CD14-positive monocyte (primary cell): ENCODE results near the gene CYP4F8. TPM values are rescaled to one million over a fixed set of nuclear protein-coding genes. Genes with fewer than 3 reads are reported as not detected.
A peak's percentile ranks its signal among the peaks of the same experiment; 100 is the strongest.

Source experiments
- DNase-seq, 3 donors: peaks; one replicate each; pipeline ENCODE4 v3.0.0-alpha.2; 2011 to 2022
- H2AFZ ChIP-seq: 2 replicates; pipeline ENCODE4 v1.6.0; 2012; ENCODE audit warnings: mild to moderate bottlenecking, low read depth, low read length, inconsistent platforms; ENCODE audit not compliant: insufficient read depth, poor library complexity, severe bottlenecking
- H3K27ac ChIP-seq, 2 donors: 1 replicate in 1 of 2; 2 replicates in 1 of 2; pipeline ENCODE4 v1.5.1; 2012 to 2013; ENCODE audit warnings: low read length in 2 of 2, control low read depth in 1 of 2, inconsistent platforms in 1 of 2, low read depth in 1 of 2, mild to moderate bottlenecking in 1 of 2
- H3K27me3 ChIP-seq, 2 donors: one replicate each; pipeline versions ENCODE4 v1.6.0 to v1.6.1; 2011 to 2013; ENCODE audit warnings: low read length in 2 of 2; ENCODE audit not compliant: control insufficient read depth in 2 of 2, insufficient read depth in 2 of 2
- H3K36me3 ChIP-seq, 2 donors: replicated peaks in 1 of 2; 1 replicate in 1 of 2; 2 replicates in 1 of 2; pipeline versions ENCODE4 v1.5.1 to v1.6.1; 2012 to 2013; ENCODE audit warnings: low read length in 2 of 2, control low read depth in 1 of 2, inconsistent platforms in 1 of 2, mild to moderate bottlenecking in 1 of 2; ENCODE audit not compliant: insufficient read depth in 2 of 2, control insufficient read depth in 1 of 2
- H3K4me1 ChIP-seq, 2 donors: 1 replicate in 1 of 2; 2 replicates in 1 of 2; pipeline versions ENCODE4 v1.5.1 to v1.6.1; 2012 to 2013; ENCODE audit warnings: low read length in 2 of 2, control low read depth in 1 of 2, inconsistent platforms in 1 of 2, mild to moderate bottlenecking in 1 of 2, moderate library complexity in 1 of 2; ENCODE audit not compliant: insufficient read depth in 2 of 2, control insufficient read depth in 1 of 2
- H3K4me2 ChIP-seq: replicated peaks from 2 replicates; pipeline ENCODE3; 2012; ENCODE audit warnings: low read length, moderate library complexity, mild to moderate bottlenecking; ENCODE audit not compliant: poor library complexity, severe bottlenecking; ENCODE audit errors: extremely low read depth
- H3K4me3 ChIP-seq, 3 experiments: fragments of 200-600 bp in 1 of 3; sonication (generic) in 1 of 3; replicated peaks in 1 of 3; 1 replicate in 2 of 3; 2 replicates in 1 of 3; pipeline ENCODE4 v1.5.1; 2011 to 2013; ENCODE audit warnings: low read length in 3 of 3, mild to moderate bottlenecking in 3 of 3, control low read depth in 2 of 3, low read depth in 2 of 3, inconsistent platforms in 1 of 3, moderate library complexity in 1 of 3
- H3K79me2 ChIP-seq: 2 replicates; pipeline ENCODE4 v1.6.0; 2012; ENCODE audit warnings: mild to moderate bottlenecking, control low read depth, inconsistent platforms, low read length, moderate library complexity; ENCODE audit not compliant: insufficient read depth
- H3K9ac ChIP-seq: 2 replicates; pipeline ENCODE4 v1.6.0; 2017; ENCODE audit warnings: low read length, mild to moderate bottlenecking; ENCODE audit not compliant: insufficient read depth, poor library complexity, severe bottlenecking
- H3K9me3 ChIP-seq, 2 donors: replicated peaks in 1 of 2; 1 replicate in 1 of 2; 2 replicates in 1 of 2; pipeline versions ENCODE4 v1.5.1 to v1.6.1; 2012 to 2013; ENCODE audit warnings: low read length in 2 of 2, control low read depth in 1 of 2; ENCODE audit not compliant: control insufficient read depth in 1 of 2, insufficient read depth in 1 of 2
- H4K20me1 ChIP-seq: 2 replicates; pipeline ENCODE4 v1.6.0; 2012; ENCODE audit warnings: mild to moderate bottlenecking, low read length, control low read depth, moderate library complexity; ENCODE audit not compliant: insufficient read depth
- H3K27ac Mint-ChIP-seq, 7 donors: one replicate each; pipeline ENCODE4 v1.8.0; 2020; ENCODE audit warnings: mild to moderate bottlenecking in 7 of 7, mixed read lengths in 7 of 7, moderate library complexity in 6 of 7, inconsistent platforms in 2 of 7
- H3K27me3 Mint-ChIP-seq, 3 donors: one replicate each; pipeline ENCODE4 v1.8.0; 2021 to 2022; ENCODE audit warnings: low read depth in 3 of 3, mild to moderate bottlenecking in 3 of 3, mixed read lengths in 3 of 3, moderate library complexity in 3 of 3, inconsistent platforms in 1 of 3
- H3K36me3 Mint-ChIP-seq, 2 donors: one replicate each; pipeline ENCODE4 v1.8.0; 2020; ENCODE audit warnings: mixed read lengths in 2 of 2, inconsistent platforms in 1 of 2, mild to moderate bottlenecking in 1 of 2
- H3K4me1 Mint-ChIP-seq: one replicate; pipeline ENCODE4 v1.8.0; 2020; ENCODE audit warnings: mild to moderate bottlenecking, mixed read lengths
- H3K4me3 Mint-ChIP-seq, 2 donors: one replicate each; pipeline ENCODE4 v1.8.0; 2020; ENCODE audit warnings: mild to moderate bottlenecking in 2 of 2, mixed read lengths in 2 of 2, moderate library complexity in 1 of 2
- H3K9me3 Mint-ChIP-seq, 7 donors: one replicate each; pipeline ENCODE4 v1.8.0; 2020 to 2022; ENCODE audit warnings: mixed read lengths in 7 of 7, mild to moderate bottlenecking in 6 of 7, moderate library complexity in 6 of 7, inconsistent platforms in 2 of 7
- WGBS: methylation state at CpG from one replicate; pipeline ENCODE4 v1.1.5; 2013; ENCODE audit warnings: missing lambda C conversion rate; ENCODE audit not compliant: insufficient coverage; 5-methylcytosine and 5-hydroxymethylcytosine counted together
- intact Hi-C, 2 donors: fragments of 100-400 bp; cut with micrococcal nuclease; formaldehyde crosslinking; loops; one replicate each; pipeline versions ENCODE4 v1.15.0 to v1.15.1; 2023
- polyA minus RNA-seq: library from RNA; depleted of rRNA, polyadenylated mRNA; stranded (reverse); fragments of >200 nt; gene quantifications from 2 replicates; pipeline ENCODE4 v1.2.3, GENCODE V29; 2012
- polyA plus RNA-seq, 3 donors: library from polyadenylated mRNA; depleted of rRNA in 1 of 3; unstranded in 2 of 3; stranded (reverse) in 1 of 3; fragments of 300-500 nt in 2 of 3; fragments of >200 nt in 1 of 3; fragmentation: Illumina TruSeq in 2 of 3; gene quantifications; 1 replicate in 2 of 3; 2 replicates in 1 of 3; pipeline ENCODE4 v1.2.3, GENCODE V29; 2012 to 2021
- total RNA-seq, 12 experiments: library from RNA in 1 of 12; stranded (reverse) in 1 of 12; fragments of 120-200 nt in 1 of 12; gene quantifications; one replicate each; pipeline ENCODE4 v1.2.4 and lab custom pipeline; 2013 to 2026; ENCODE audit warnings: mixed read lengths in 6 of 12, inconsistent platforms in 1 of 12
- TF ChIP-seq, protein P1 (sequence below): fragments of 200-600 bp; IDR thresholded peaks from one replicate; pipeline ENCODE4 v1.8.0; 2022; ENCODE audit warnings: antibody characterized with exemption, mild to moderate bottlenecking

CYP4F8 gene
- not detected for total RNA-seq (2013)
- polyA plus RNA-seq, result not detected
- not detected in 2 replicates for polyA minus RNA-seq
- total RNA-seq (lab: John Stamatoyannopoulos, UW), result 0 to 1.8 (median 0.06) reads per million in 11 experiments

GRCh38 chr19:15614507-15615379 is at the start of gene CYP4F8:
Gene CYP4F8 (plus strand): TSS chr19:15615218. CDS start chr19:15615617, 399 bp downstream.
- Histone ChIP-seq H3K9ac (no peak within 1 kb of the TSS), H3K4me2 (no peak within 1 kb of the TSS), H3K27ac (no peak within 1 kb of the TSS), H3K36me3 (no peaks in the 10 kb centered on the region), H3K9me3 (no peaks in the 10 kb centered on the region), H3K27me3 (no peaks in the 10 kb centered on the region), H3K4me3 (no peak within 1 kb of the TSS), H3K79me2 (no peaks in the 10 kb centered on the region), H3K4me1 (no peaks in the 10 kb centered on the region), H2AFZ (no peak within 1 kb of the TSS), H4K20me1 (no peaks in the 10 kb centered on the region)
- 71% methylated on average over 7 of the region's 8 CpGs for WGBS
- Mint-ChIP-seq H3K4me3 (no peak within 1 kb of the TSS), H3K9me3 (peaks cover 0 to 1% (median 0%) of the 10 kb centered on the region in 7 donors), H3K27ac (peak within 1 kb of the TSS in 3 of 7 donors; percentile 21 to 52 (median 32)), H3K27me3 (peaks cover 12 to 15% (median 13%) of the 10 kb centered on the region in 3 donors), H3K4me1 (peaks cover 20% of the 10 kb centered on the region), H3K36me3 (no peaks in the 10 kb centered on the region)
- intact Hi-C loops, result no loop called here
- DNase-seq, result no peak
- TF ChIP-seq, protein P1, sequence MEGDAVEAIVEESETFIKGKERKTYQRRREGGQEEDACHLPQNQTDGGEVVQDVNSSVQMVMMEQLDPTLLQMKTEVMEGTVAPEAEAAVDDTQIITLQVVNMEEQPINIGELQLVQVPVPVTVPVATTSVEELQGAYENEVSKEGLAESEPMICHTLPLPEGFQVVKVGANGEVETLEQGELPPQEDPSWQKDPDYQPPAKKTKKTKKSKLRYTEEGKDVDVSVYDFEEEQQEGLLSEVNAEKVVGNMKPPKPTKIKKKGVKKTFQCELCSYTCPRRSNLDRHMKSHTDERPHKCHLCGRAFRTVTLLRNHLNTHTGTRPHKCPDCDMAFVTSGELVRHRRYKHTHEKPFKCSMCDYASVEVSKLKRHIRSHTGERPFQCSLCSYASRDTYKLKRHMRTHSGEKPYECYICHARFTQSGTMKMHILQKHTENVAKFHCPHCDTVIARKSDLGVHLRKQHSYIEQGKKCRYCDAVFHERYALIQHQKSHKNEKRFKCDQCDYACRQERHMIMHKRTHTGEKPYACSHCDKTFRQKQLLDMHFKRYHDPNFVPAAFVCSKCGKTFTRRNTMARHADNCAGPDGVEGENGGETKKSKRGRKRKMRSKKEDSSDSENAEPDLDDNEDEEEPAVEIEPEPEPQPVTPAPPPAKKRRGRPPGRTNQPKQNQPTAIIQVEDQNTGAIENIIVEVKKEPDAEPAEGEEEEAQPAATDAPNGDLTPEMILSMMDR, result no peak

GRCh38 chr19:15570420-15570819 is 44.6 kb upstream of the CYP4F8 start:
- no peak overlapping the region for H3K27ac ChIP-seq
- H4K20me1 ChIP-seq, result no peaks in the 10 kb centered on the region
- no peaks in the 10 kb centered on the region for H3K9me3 ChIP-seq
- no peaks in the 10 kb centered on the region for H3K27me3 ChIP-seq
- no peaks in the 10 kb centered on the region for H3K9me3 Mint-ChIP-seq
- no peaks in the 10 kb centered on the region for H3K36me3 Mint-ChIP-seq
- no peak overlapping the region for H2AFZ ChIP-seq
- no peak overlapping the region for H3K9ac ChIP-seq
- H3K36me3 ChIP-seq, result no peaks in the 10 kb centered on the region
- H3K4me3 ChIP-seq, result no peak overlapping the region
- H3K4me2 ChIP-seq, result no peak overlapping the region
- no peaks in the 10 kb centered on the region for H3K4me1 Mint-ChIP-seq
- H3K79me2 ChIP-seq, result no peaks in the 10 kb centered on the region
- H3K4me3 Mint-ChIP-seq, result no peak overlapping the region
- no peaks in the 10 kb centered on the region for H3K4me1 ChIP-seq
- peaks cover 14 to 18% (median 14%) of the 10 kb centered on the region in 3 donors for H3K27me3 Mint-ChIP-seq
- TF ChIP-seq, protein P1, result no peak
- intact Hi-C loops, result no loop called here
- WGBS, result 95% methylated on average over 3 of the region's 3 CpGs
- no peak for DNase-seq
- H3K27ac Mint-ChIP-seq, result no peak overlapping the region
